GM12864 (cell line): ENCODE data around the gene KDM6B.

Experiments used
- DNase-seq: peaks from one replicate; pipeline ENCODE4 v3.0.0-alpha.2; 2011; ENCODE audit warnings: low read depth
- H3K4me3 ChIP-seq: 2 replicates; pipeline ENCODE4 v1.5.1; 2011; ENCODE audit warnings: mild to moderate bottlenecking, low read depth, low read length, control low read depth
- TF ChIP-seq, protein P1 (sequence below): IDR thresholded peaks from 2 replicates; pipeline ENCODE4 v1.5.1; 2011; ENCODE audit warnings: low read depth, mild to moderate bottlenecking, moderate library complexity, low read length, control low read depth, inconsistent platforms; ENCODE audit errors: missing control alignments

The KDM6B gene

DNA sequence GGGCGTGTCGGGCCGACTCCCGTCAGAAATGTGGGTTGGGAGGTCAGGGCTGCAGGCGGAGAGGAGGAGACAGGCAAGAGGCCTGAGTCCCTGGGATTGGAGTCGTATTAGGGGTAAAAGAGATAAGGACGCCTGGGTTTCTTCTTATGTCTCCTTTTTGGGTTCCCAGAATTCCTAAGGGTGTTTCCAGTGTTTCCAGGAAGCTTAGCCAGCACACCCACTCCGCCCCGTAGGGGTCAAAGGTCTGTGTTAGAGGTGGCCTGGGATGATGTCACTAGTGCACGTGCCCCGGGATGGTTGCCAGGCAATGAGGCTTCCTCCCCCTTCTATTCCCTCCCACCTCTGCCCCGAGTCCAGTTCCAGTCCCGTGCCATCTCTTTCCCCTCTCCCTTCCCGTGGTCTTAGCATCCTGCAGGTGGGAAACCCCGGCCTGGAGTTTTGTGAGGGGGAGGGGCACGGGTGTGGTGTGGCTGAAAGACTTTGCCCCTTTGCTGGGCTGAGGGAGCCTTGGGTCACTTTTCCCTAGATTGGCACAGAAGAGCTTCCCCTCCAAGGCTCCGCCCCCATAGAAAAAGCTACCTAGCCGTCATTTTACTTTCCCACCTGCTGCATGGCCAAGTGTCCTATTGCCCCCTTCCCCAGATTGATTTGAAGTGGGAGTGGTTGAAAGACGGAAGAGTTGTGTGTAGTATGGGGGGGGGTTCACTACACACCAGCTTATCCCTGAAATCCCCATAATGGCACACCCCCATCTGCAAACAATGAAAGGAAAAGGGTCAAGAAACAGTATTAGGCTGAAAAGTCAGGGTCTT, 2.8 kb downstream of the KDM6B start:
- TF ChIP-seq, protein P1, sequence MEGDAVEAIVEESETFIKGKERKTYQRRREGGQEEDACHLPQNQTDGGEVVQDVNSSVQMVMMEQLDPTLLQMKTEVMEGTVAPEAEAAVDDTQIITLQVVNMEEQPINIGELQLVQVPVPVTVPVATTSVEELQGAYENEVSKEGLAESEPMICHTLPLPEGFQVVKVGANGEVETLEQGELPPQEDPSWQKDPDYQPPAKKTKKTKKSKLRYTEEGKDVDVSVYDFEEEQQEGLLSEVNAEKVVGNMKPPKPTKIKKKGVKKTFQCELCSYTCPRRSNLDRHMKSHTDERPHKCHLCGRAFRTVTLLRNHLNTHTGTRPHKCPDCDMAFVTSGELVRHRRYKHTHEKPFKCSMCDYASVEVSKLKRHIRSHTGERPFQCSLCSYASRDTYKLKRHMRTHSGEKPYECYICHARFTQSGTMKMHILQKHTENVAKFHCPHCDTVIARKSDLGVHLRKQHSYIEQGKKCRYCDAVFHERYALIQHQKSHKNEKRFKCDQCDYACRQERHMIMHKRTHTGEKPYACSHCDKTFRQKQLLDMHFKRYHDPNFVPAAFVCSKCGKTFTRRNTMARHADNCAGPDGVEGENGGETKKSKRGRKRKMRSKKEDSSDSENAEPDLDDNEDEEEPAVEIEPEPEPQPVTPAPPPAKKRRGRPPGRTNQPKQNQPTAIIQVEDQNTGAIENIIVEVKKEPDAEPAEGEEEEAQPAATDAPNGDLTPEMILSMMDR: no peak
- H3K4me3 ChIP-seq: peak overlapping the region; percentile 67
- peak; percentile 82 for DNase-seq

DNA sequence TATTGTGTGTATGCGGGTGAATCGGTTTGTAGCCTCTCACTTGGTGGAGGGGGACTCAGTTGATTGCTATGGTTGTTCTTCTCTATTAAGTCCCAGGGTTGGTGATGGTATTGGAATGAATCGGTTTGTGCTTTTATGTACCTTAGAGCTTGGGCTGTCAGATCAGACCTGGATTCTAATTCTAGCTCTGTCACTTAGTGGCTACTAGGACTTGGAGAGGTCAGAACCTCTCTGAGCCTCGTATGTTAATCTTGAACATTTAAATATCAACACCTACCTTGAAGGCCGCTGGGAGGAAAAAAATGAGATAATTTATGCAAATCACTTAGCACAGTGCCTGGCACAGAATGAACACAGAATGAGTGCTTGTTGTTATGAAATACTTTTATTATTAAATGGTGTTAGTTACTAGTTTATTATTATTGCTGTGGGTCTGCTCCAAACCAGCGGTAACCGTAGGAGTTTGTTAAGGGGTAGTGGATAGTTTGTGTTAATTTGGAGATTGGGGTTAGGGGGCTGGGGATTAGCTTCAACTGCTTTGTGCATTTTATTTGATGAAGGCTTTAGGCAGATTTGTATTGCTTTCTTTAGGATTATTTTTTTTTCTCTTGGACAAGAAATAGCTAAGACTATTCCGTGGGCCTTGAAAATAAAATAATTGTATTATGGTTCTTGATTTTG, 3.5 kb downstream of the KDM6B start:
- H3K4me3 ChIP-seq: peak overlapping the region; percentile 67
- no peak for DNase-seq
- TF ChIP-seq, protein P1: no peak

DNA sequence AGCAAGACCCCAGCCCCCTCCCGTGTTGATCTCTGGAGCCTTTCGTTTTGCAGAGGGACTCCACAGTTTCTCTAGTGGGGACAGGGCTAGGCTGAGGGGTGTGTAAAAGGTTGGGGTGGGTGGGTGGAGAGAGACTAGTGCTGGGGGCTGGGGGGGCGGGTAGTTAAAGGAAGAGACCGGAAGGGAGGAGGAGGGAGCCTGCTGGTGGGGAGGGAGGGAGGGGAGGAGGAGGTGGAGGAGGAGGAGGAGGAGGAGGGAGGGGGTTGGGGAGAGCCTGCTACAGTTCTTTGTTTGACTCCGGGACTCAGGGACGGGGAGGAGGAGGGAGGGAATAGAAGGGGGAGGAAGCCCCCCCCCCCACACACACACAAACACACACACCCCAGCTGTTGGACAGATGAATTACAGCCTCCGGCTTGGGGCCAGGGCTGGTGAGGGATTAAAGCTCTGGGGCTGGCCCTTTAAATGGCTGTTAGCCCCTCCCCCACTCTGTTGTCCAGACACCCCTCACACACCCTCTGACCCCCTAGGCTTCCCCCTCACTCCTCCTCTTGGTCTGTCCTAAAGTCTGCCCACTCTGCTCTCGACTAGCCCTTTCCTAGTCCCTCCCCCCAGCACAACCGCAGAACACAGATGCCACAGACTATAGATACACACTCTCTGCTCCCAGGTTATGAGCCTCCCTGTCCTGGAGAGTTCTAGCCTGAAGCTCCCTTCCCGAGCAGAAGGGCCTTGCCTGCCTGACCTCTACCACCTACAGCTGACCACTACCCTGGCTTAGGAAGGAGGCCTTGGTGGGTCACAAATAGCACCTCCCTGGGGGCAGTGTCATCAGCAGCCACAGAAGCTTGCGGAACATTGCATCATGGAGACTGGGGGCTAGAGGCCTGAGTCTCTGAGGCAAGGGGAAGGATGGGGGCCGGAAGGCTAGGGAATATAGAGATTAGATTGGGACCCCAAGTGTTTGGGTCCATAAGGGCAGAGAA, 4.4 kb downstream of the KDM6B start:
- H3K4me3 ChIP-seq: peak overlapping the region; percentile 67
- no peak for DNase-seq
- TF ChIP-seq, protein P1: no peak

DNA sequence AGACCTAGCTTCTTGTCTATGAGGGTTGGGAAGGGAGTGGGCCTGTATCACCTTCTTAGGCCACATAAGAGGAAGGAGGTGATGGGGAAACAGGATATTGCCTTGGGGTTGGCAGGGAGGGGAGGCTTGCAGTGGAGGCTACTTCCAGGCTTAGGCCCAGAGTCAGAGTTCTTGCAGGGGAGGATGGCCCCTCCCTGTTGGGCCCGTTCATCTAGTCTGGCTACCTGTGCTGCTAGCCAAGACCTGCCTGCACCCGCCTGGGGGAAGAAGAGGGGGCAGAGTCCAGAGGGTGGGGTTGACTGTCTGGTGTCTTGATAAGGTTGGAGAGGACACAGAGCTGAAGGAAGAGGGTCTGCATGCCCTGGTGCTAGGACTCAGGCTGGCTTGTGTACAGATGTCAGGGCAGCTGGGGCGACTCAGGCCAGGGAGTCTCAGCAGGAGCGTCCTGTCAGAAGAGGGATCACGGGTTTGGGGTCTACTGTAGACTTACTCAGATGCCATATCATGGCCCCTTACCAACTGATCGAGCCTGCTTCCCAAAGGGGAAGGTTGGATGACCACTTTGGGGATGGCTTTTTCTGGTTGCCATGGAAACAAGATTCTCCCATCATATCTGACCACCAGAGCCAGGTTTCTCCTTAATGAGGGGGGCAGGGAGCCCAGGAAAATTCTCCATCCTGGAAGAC, 5.3 kb downstream of the KDM6B start:
- no peak for DNase-seq
- TF ChIP-seq, protein P1: no peak
- peak overlapping the region; percentile 11; the same call in 1 of the 2 replicates for H3K4me3 ChIP-seq

DNA sequence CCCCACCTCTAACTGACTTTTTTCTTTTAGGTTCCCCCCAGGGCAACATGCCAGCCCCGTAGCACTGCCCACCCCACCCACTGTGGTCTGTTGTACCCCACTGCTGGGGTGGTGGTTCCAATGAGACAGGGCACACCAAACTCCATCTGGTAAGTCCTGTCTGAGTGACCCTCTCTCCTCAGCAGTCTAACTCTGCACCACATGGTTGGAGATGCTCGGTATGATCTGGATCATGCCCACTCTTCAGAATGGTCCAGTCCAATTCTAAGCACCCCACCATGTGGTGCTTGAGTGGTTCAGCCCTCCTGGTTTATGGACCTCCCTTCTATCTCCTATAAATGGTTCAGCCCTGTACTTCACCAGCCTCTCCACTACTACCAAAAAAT, 5.9 kb downstream of the KDM6B start:
- no peak overlapping the region for H3K4me3 ChIP-seq
- no peak for DNase-seq
- TF ChIP-seq, protein P1: no peak

DNA sequence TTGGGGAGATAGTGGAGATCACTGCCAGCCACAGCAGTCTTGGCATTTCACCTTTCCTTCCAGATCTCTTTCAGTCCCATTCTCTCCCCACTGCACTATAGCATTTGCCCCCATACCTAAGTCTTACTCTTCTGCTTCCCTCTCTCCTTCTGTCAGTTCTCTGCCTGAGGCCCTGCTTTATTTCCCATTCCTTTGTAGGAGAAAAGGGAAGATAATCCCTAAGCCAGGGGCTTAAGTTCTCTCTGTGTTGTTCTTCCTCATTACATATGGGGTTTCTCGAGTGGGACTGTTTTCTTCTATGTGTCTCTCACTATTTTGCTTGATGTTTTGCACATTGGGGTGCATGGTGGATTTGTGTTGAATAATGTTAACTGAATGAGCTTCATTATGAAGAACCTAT, 6.4 kb downstream of the KDM6B start:
- no peak for DNase-seq
- TF ChIP-seq, protein P1: no peak
- H3K4me3 ChIP-seq: no peak overlapping the region; the same call in 1 of the 2 replicates
